Liver (tissue), 9 donors: ENCODE results near the gene PYGO2. TPM values are rescaled to one million over a fixed set of nuclear protein-coding genes. Genes with fewer than 3 reads are reported as not detected.
A peak's percentile ranks its signal among the peaks of the same experiment; 100 is the strongest.

ENCODE experiments used
- DNase-seq: peaks from one replicate; pipeline ENCODE4 v3.0.0-alpha.2; 2017; ENCODE audit warnings: low spot score
- H3K27ac ChIP-seq, 2 donors: one replicate each; pipeline ENCODE4 v1.7.0; 2013; ENCODE audit warnings: inconsistent platforms in 2 of 2, low read length in 2 of 2, control low read depth in 1 of 2, low read depth in 1 of 2, mild to moderate bottlenecking in 1 of 2
- H3K27me3 ChIP-seq, 4 donors: one replicate each; pipeline versions ENCODE4 v1.6.1 to v1.7.0; 2013; ENCODE audit warnings: low read length in 3 of 4, inconsistent platforms in 1 of 4, mild to moderate bottlenecking in 1 of 4, moderate library complexity in 1 of 4; ENCODE audit not compliant: control insufficient read depth in 4 of 4, insufficient read depth in 4 of 4
- H3K36me3 ChIP-seq, 4 donors: one replicate each; pipeline versions ENCODE4 v1.6.1 to v1.7.0; 2013; ENCODE audit warnings: low read length in 3 of 4, mild to moderate bottlenecking in 3 of 4, low read depth in 1 of 4, moderate library complexity in 1 of 4; ENCODE audit not compliant: control insufficient read depth in 4 of 4, insufficient read depth in 3 of 4
- H3K4me1 ChIP-seq, 4 donors: one replicate each; pipeline versions ENCODE4 v1.6.1 to v1.7.0; 2013; ENCODE audit warnings: low read length in 3 of 4, mild to moderate bottlenecking in 3 of 4, moderate library complexity in 1 of 4; ENCODE audit not compliant: control insufficient read depth in 4 of 4, insufficient read depth in 4 of 4
- H3K4me3 ChIP-seq, 3 donors: one replicate each; pipeline versions ENCODE4 v1.6.1 to v1.7.0; 2013; ENCODE audit warnings: low read length in 3 of 3, control low read depth in 1 of 3, low read depth in 1 of 3, mild to moderate bottlenecking in 1 of 3
- H3K9ac ChIP-seq, 2 donors: one replicate each; pipeline ENCODE4 v1.7.0; 2013; ENCODE audit warnings: low read length in 2 of 2, mild to moderate bottlenecking in 2 of 2, moderate library complexity in 2 of 2, control low read depth in 1 of 2, low read depth in 1 of 2
- H3K9me3 ChIP-seq, 4 donors: one replicate each; pipeline versions ENCODE4 v1.6.1 to v1.7.0; 2013; ENCODE audit warnings: low read length in 3 of 4; ENCODE audit not compliant: control insufficient read depth in 4 of 4
- ATF3 ChIP-seq: IDR thresholded peaks from 2 replicates; pipeline ENCODE4 v1.6.1; 2016; ENCODE audit warnings: antibody characterized with exemption
- CTCF ChIP-seq: fragments of 150-350 bp; IDR thresholded peaks from 2 replicates; pipeline ENCODE4 v1.5.1; 2017; ENCODE audit warnings: improper control_type of control experiment, low read depth, low read length; ENCODE audit not compliant: missing input control
- EGR1 ChIP-seq, 2 donors: IDR thresholded peaks; 2 replicates each; pipeline ENCODE4 v1.6.1; 2016 to 2018; ENCODE audit warnings: antibody characterized with exemption in 2 of 2, low read depth in 2 of 2
- FOXA1 ChIP-seq: IDR thresholded peaks from 2 replicates; pipeline ENCODE4 v1.6.1; 2016; ENCODE audit warnings: antibody characterized with exemption
- FOXA2 ChIP-seq: IDR thresholded peaks from 2 replicates; pipeline ENCODE4 v1.6.1; 2016; ENCODE audit warnings: antibody characterized with exemption
- GABPA ChIP-seq, 2 donors: IDR thresholded peaks in 1 of 2; conservative IDR thresholded peaks in 1 of 2; 2 replicates each; pipeline ENCODE4 v1.6.1; 2016; ENCODE audit warnings: antibody characterized with exemption in 2 of 2, mild to moderate bottlenecking in 1 of 2, moderate library complexity in 1 of 2
- HNF4A ChIP-seq, 2 donors: conservative IDR thresholded peaks; 2 replicates each; pipeline ENCODE4 v1.6.1; 2016; ENCODE audit warnings: antibody characterized with exemption in 2 of 2, mild to moderate bottlenecking in 2 of 2
- HNF4G ChIP-seq: IDR thresholded peaks from 2 replicates; pipeline ENCODE4 v1.6.1; 2016; ENCODE audit warnings: antibody characterized with exemption
- JUND ChIP-seq, 2 donors: IDR thresholded peaks; 2 replicates each; pipeline ENCODE4 v1.6.1; 2016; ENCODE audit warnings: antibody characterized with exemption in 2 of 2
- MAX ChIP-seq: IDR thresholded peaks from 2 replicates; pipeline ENCODE4 v1.6.1; 2016; ENCODE audit warnings: antibody characterized with exemption
- NR2F2 ChIP-seq: IDR thresholded peaks from 2 replicates; pipeline ENCODE4 v1.6.1; 2016; ENCODE audit warnings: antibody characterized with exemption
- RAD21 ChIP-seq, 2 donors: IDR thresholded peaks; 2 replicates each; pipeline ENCODE4 v1.6.1; 2016; ENCODE audit warnings: antibody characterized with exemption in 2 of 2, mild to moderate bottlenecking in 2 of 2
- REST ChIP-seq: IDR thresholded peaks from 2 replicates; pipeline ENCODE4 v1.6.1; 2016; ENCODE audit warnings: antibody characterized with exemption, mild to moderate bottlenecking
- RXRA ChIP-seq, 2 donors: IDR thresholded peaks; 2 replicates each; pipeline ENCODE4 v1.6.1; 2017 to 2018; ENCODE audit warnings: antibody characterized with exemption in 2 of 2, mild to moderate bottlenecking in 1 of 2
- SP1 ChIP-seq: IDR thresholded peaks from 2 replicates; pipeline ENCODE4 v1.6.1; 2018; ENCODE audit warnings: antibody characterized with exemption, mild to moderate bottlenecking
- TAF1 ChIP-seq: conservative IDR thresholded peaks from 2 replicates; pipeline ENCODE4 v1.6.1; 2016; ENCODE audit warnings: antibody characterized with exemption, mild to moderate bottlenecking
- YY1 ChIP-seq: IDR thresholded peaks from 2 replicates; pipeline ENCODE4 v1.6.1; 2016; ENCODE audit warnings: antibody characterized with exemption, mild to moderate bottlenecking
- ZBTB33 ChIP-seq: IDR thresholded peaks from 2 replicates; pipeline ENCODE4 v1.6.1; 2016; ENCODE audit warnings: antibody characterized with exemption
- WGBS: extraction: QIAGEN DNeasy Blood & Tissue Kit; methylation state at CpG from one replicate; pipeline ENCODE4 v1.1.7; 2013; 5-methylcytosine and 5-hydroxymethylcytosine counted together
- polyA plus RNA-seq, 2 donors: library from polyadenylated mRNA; stranded (reverse) in 1 of 2; unstranded in 1 of 2; fragments of 200-250 nt in 1 of 2; fragments of >200 nt in 1 of 2; fragmentation: Nextera tagmentation in 1 of 2; extraction: Ambion mirVana in 1 of 2; gene quantifications; one replicate each; pipeline versions ENCODE4 v1.2.1 to v1.2.3, GENCODE V29; 2013 to 2015
- total RNA-seq, 2 donors: library from RNA; depleted of rRNA; stranded (reverse); fragments of >200 nt; gene quantifications; one replicate each; pipeline ENCODE4 v1.2.3, GENCODE V29; 2014
- donor health status: healthy.
- donor health status: healthy.
- donor health status: healthy.
- donor health status: healthy.
- donor health status: healthy.

The PYGO2 gene
- total and polyA plus RNA-seq, 4 donors, result 5.0 to 8.2 (median 7.0) TPM

- H3K9ac ChIP-seq, result peak overlapping the region; percentile 92
- no peak for TF ChIP-seq FOXA1
- TF ChIP-seq RXRA (IDR thresholded peaks at IDR 0.05), result peak; percentile 78 to 82
- peak; percentile 65 to 70 for TF ChIP-seq HNF4A (conservative IDR thresholded peaks at IDR 0.05)
- peak; percentile 21 to 43 for TF ChIP-seq RAD21 (IDR thresholded peaks at IDR 0.05)
- TF ChIP-seq CTCF, result no peak
- TF ChIP-seq JUND (IDR thresholded peaks at IDR 0.05), result peak in 1 of 2 donors; percentile 66
- no peak for TF ChIP-seq ATF3
- TF ChIP-seq FOXA2, result no peak
- TF ChIP-seq YY1, result peak; percentile 97
- TF ChIP-seq GABPA (IDR thresholded peaks at IDR 0.05 in 1 of 2, conservative IDR thresholded peaks at IDR 0.05 in 1 of 2), result peak; percentile 49 to 83
- TF ChIP-seq TAF1, result peak; percentile 79
- peak; percentile 94 for TF ChIP-seq MAX
- peak; percentile 86 for TF ChIP-seq ZBTB33
- no peak for TF ChIP-seq HNF4G
- TF ChIP-seq NR2F2, result no peak
- peak; percentile 92 for TF ChIP-seq REST
- peak; percentile 79 to 94 for TF ChIP-seq EGR1 (IDR thresholded peaks at IDR 0.05; ENCODE audit: low read depth in 2 of 2)
- TF ChIP-seq SP1, result peak; percentile 92
- peaks cover 0 to 7% (median 6%) of the 10 kb centered on the region in 4 donors for H3K36me3 ChIP-seq
- H3K4me1 ChIP-seq, result peaks cover 13 to 44% (median 31%) of the 10 kb centered on the region in 4 donors
- peak overlapping the region; percentile 89 to 99 for H3K27ac ChIP-seq
- H3K9me3 ChIP-seq, result no peaks in the 10 kb centered on the region
- WGBS, result 10% methylated on average over 18 of the region's 18 CpGs
- H3K27me3 ChIP-seq, result no peaks in the 10 kb centered on the region
- peak; percentile 59 for DNase-seq
- peak overlapping the region; percentile 69 to 87 (median 71) for H3K4me3 ChIP-seq
These were observed 11.1 kb upstream of the PYGO2 start for GRCh38 chr1:154972517-154973343.
